Upper lobe of left lung (tissue), 4 donors: ENCODE measurements around the gene ADPRS.

Experiments
- POLR2A ChIP-seq, 4 donors: fragments of 450-650 bp; IDR thresholded peaks; one replicate each; pipeline ENCODE4 v1.5.1; 2016 to 2017; ENCODE audit warnings: antibody characterized with exemption in 4 of 4, mild to moderate bottlenecking in 2 of 4
- TF ChIP-seq, protein P1 (sequence below), 6 experiments: fragments of 450-650 bp in 4 of 6; fragments of 200-600 bp in 2 of 6; sonication (generic) in 2 of 6; IDR thresholded peaks; one replicate each; pipeline ENCODE4 v1.5.1; 2016 to 2019; ENCODE audit warnings: antibody characterized with exemption in 6 of 6

DNA sequence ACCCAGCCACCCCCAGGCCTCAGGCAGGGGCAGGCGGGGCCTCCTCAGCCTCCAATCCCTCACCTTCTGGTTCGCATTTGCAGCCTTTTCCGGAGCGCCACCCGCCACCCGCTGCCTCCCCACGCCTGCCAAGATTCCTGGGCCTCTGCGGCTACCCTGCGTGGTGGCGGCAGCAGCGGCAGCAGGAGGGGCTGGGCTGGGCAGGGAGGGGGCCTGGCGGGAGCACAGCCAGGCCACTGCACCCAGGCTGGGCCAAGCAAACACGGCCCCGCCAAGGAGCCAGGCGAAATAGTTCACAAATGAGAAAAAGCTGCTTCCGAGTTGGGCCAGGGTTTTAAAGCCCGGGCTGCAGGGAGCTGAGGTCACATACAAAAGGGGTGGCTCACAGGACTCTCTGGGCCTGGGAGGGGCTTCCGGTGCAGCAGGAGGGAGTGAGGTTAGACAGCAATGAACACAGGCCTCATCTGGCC lies 26.5 kb downstream of the ADPRS start:
- no peak for TF ChIP-seq POLR2A (IDR thresholded peaks at IDR 0.05)
- TF ChIP-seq, protein P1, sequence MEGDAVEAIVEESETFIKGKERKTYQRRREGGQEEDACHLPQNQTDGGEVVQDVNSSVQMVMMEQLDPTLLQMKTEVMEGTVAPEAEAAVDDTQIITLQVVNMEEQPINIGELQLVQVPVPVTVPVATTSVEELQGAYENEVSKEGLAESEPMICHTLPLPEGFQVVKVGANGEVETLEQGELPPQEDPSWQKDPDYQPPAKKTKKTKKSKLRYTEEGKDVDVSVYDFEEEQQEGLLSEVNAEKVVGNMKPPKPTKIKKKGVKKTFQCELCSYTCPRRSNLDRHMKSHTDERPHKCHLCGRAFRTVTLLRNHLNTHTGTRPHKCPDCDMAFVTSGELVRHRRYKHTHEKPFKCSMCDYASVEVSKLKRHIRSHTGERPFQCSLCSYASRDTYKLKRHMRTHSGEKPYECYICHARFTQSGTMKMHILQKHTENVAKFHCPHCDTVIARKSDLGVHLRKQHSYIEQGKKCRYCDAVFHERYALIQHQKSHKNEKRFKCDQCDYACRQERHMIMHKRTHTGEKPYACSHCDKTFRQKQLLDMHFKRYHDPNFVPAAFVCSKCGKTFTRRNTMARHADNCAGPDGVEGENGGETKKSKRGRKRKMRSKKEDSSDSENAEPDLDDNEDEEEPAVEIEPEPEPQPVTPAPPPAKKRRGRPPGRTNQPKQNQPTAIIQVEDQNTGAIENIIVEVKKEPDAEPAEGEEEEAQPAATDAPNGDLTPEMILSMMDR (IDR thresholded peaks at IDR 0.05) = no peak
